H9 (cell line): ENCODE data around the gene VAMP3. TPM values are rescaled to one million over a fixed set of nuclear protein-coding genes. Genes with fewer than 3 reads are reported as not detected.

Experiments
- DNase-seq: peaks from one replicate; pipeline ENCODE4 v3.0.0-alpha.2; 2017
- H2AFZ ChIP-seq: one replicate; pipeline ENCODE4 v1.6.1; 2013; ENCODE audit warnings: mild to moderate bottlenecking, low read length, control low read depth, moderate library complexity
- H2AK5ac ChIP-seq: 2 replicates; pipeline ENCODE4 v1.6.1; 2013; ENCODE audit warnings: low read length, control low read depth, mixed read lengths; ENCODE audit not compliant: insufficient read length
- H2BK120ac ChIP-seq: one replicate; pipeline ENCODE4 v1.6.1; 2013; ENCODE audit warnings: low read depth, mild to moderate bottlenecking, low read length, control low read depth, inconsistent platforms; ENCODE audit not compliant: poor library complexity, severe bottlenecking
- H2BK12ac ChIP-seq: 2 replicates; pipeline ENCODE4 v1.6.1; 2013; ENCODE audit warnings: low read length, control low read depth, mixed read lengths, low read depth; ENCODE audit not compliant: insufficient read length
- H2BK15ac ChIP-seq: 2 replicates; pipeline ENCODE4 v1.6.1; 2013; ENCODE audit warnings: low read depth, low read length, control low read depth
- H2BK20ac ChIP-seq: one replicate; pipeline ENCODE4 v1.6.1; 2013; ENCODE audit warnings: low read depth, mild to moderate bottlenecking, low read length, control low read depth, inconsistent platforms; ENCODE audit not compliant: poor library complexity, severe bottlenecking
- H2BK5ac ChIP-seq: 2 replicates; pipeline ENCODE4 v1.6.1; 2013; ENCODE audit warnings: low read length, control low read depth, mixed read lengths; ENCODE audit not compliant: insufficient read length
- H3K14ac ChIP-seq: 2 replicates; pipeline ENCODE4 v1.6.1; 2013; ENCODE audit warnings: low read length, control low read depth; ENCODE audit not compliant: insufficient read depth
- H3K18ac ChIP-seq: 2 replicates; pipeline ENCODE4 v1.6.1; 2013; ENCODE audit warnings: low read depth, mild to moderate bottlenecking, mixed read lengths, low read length, control low read depth; ENCODE audit not compliant: insufficient read length
- H3K23ac ChIP-seq: 2 replicates; pipeline ENCODE4 v1.6.1; 2013; ENCODE audit warnings: low read length, control low read depth, mixed read lengths, low read depth; ENCODE audit not compliant: insufficient read length
- H3K23me2 ChIP-seq: 2 replicates; pipeline ENCODE4 v1.6.1; 2013; ENCODE audit warnings: low read depth, mild to moderate bottlenecking, mixed read lengths, low read length, control low read depth; ENCODE audit not compliant: insufficient read length, poor library complexity, severe bottlenecking
- H3K27ac ChIP-seq: 2 replicates; pipeline ENCODE4 v1.5.1; 2013; ENCODE audit warnings: low read length, control low read depth, mixed read lengths, low read depth; ENCODE audit not compliant: insufficient read length
- H3K27me3 ChIP-seq: 2 replicates; pipeline ENCODE4 v1.6.1; 2013; ENCODE audit warnings: low read length, control low read depth, inconsistent platforms; ENCODE audit not compliant: insufficient read depth
- H3K4ac ChIP-seq: 2 replicates; pipeline ENCODE4 v1.6.1; 2013; ENCODE audit warnings: low read depth, mild to moderate bottlenecking, control low read depth, inconsistent platforms, low read length, moderate library complexity
- H3K4me1 ChIP-seq: 2 replicates; pipeline ENCODE4 v1.6.1; 2013; ENCODE audit warnings: low read length, control low read depth, inconsistent platforms; ENCODE audit not compliant: insufficient read depth
- H3K4me2 ChIP-seq: 2 replicates; pipeline ENCODE4 v1.6.1; 2013; ENCODE audit warnings: low read length, control low read depth, mixed read lengths; ENCODE audit not compliant: insufficient read length, insufficient read depth
- H3K56ac ChIP-seq: 2 replicates; pipeline ENCODE4 v1.6.1; 2013; ENCODE audit warnings: low read depth, mild to moderate bottlenecking, mixed read lengths, low read length, control low read depth; ENCODE audit not compliant: insufficient read length
- H3K79me1 ChIP-seq: 2 replicates; pipeline ENCODE4 v1.6.1; 2013; ENCODE audit warnings: low read depth, mild to moderate bottlenecking, moderate library complexity, low read length, control low read depth, inconsistent platforms; ENCODE audit not compliant: insufficient read depth, poor library complexity, severe bottlenecking
- H3K79me2 ChIP-seq: 2 replicates; pipeline ENCODE4 v1.6.1; 2013; ENCODE audit warnings: low read length, control low read depth, inconsistent platforms; ENCODE audit not compliant: insufficient read depth
- H3K9ac ChIP-seq: 2 replicates; pipeline ENCODE4 v1.6.1; 2013; ENCODE audit warnings: low read length, control low read depth, mixed read lengths; ENCODE audit not compliant: insufficient read length; ENCODE audit errors: extremely low read depth
- H3K9me3 ChIP-seq: one replicate; pipeline ENCODE4 v1.6.1; 2013; ENCODE audit warnings: low read depth, low read length, inconsistent platforms; ENCODE audit not compliant: control insufficient read depth
- H3T11ph ChIP-seq: one replicate; pipeline ENCODE4 v1.6.1; 2013; ENCODE audit warnings: mild to moderate bottlenecking, low read length, control low read depth, inconsistent platforms
- H4K20me1 ChIP-seq: one replicate; pipeline ENCODE4 v1.6.1; 2013; ENCODE audit not compliant: control insufficient read depth, insufficient read length, insufficient read depth
- H4K5ac ChIP-seq: 2 replicates; pipeline ENCODE4 v1.6.1; 2013; ENCODE audit warnings: low read depth, mild to moderate bottlenecking, mixed read lengths, low read length, control low read depth; ENCODE audit not compliant: insufficient read length
- H4K8ac ChIP-seq: replicated peaks from 2 replicates; pipeline ENCODE4 v1.6.1; 2013; ENCODE audit warnings: low read length, control low read depth, mixed read lengths, low read depth; ENCODE audit not compliant: insufficient read length
- H4K91ac ChIP-seq: 2 replicates; pipeline ENCODE4 v1.6.1; 2013; ENCODE audit warnings: low read depth, mild to moderate bottlenecking, moderate library complexity, mixed read lengths, low read length, control low read depth; ENCODE audit not compliant: insufficient read length
- H3K27ac Mint-ChIP-seq, 3 experiments: 2 replicates in 2 of 3; 3 replicates in 1 of 3; pipeline ENCODE4 v1.8.0; 2020 to 2021; ENCODE audit warnings: mixed read lengths in 3 of 3, mild to moderate bottlenecking in 1 of 3, moderate library complexity in 1 of 3
- H3K27me3 Mint-ChIP-seq: 2 replicates; pipeline ENCODE4 v1.8.0; 2021; ENCODE audit warnings: low read depth, mild to moderate bottlenecking, moderate library complexity, mixed read lengths
- H3K36me3 Mint-ChIP-seq, 3 experiments: 2 replicates in 2 of 3; 3 replicates in 1 of 3; pipeline ENCODE4 v1.8.0; 2020 to 2021; ENCODE audit warnings: low read depth in 3 of 3, mixed read lengths in 3 of 3; ENCODE audit not compliant: insufficient read depth in 1 of 3
- H3K4me1 Mint-ChIP-seq, 2 experiments: 2 replicates each; pipeline ENCODE4 v1.8.0; 2020; ENCODE audit warnings: mixed read lengths in 2 of 2
- H3K4me3 Mint-ChIP-seq, 2 experiments: 2 replicates in 1 of 2; 3 replicates in 1 of 2; pipeline ENCODE4 v1.8.0; 2020 to 2021; ENCODE audit warnings: mild to moderate bottlenecking in 2 of 2, mixed read lengths in 2 of 2, moderate library complexity in 1 of 2
- H3K9me3 Mint-ChIP-seq, 2 experiments: 2 replicates in 1 of 2; 3 replicates in 1 of 2; pipeline ENCODE4 v1.8.0; 2020; ENCODE audit warnings: mild to moderate bottlenecking in 2 of 2, mixed read lengths in 2 of 2, moderate library complexity in 1 of 2
- CTCF ChIP-seq: fragments of 200-600 bp; sonication (generic); conservative IDR thresholded peaks from 3 replicates; pipeline ENCODE4 v1.8.0; 2021; ENCODE audit warnings: antibody characterized with exemption, mild to moderate bottlenecking
- WGBS: extraction: QIAGEN DNeasy Blood & Tissue Kit; methylation state at CpG from one replicate; pipeline ENCODE4 v1.1.7; 2013; ENCODE audit warnings: missing lambda C conversion rate, low lambda C conversion rate, mixed read lengths; ENCODE audit not compliant: insufficient read length; ENCODE audit errors: extremely low coverage; 5-methylcytosine and 5-hydroxymethylcytosine counted together
- total RNA-seq: library from RNA; stranded (reverse); gene quantifications from 2 replicates; pipeline ENCODE4 v1.2.1, GENCODE V29; 2021

VAMP3 gene
- total RNA-seq, 1 experiment from 2014 or later = 42.9 TPM

GRCh38 chr1:7813677-7814373 is 42.7 kb downstream of the VAMP3 start:
- Histone ChIP-seq H3K9ac (no peak overlapping the region), H3K4ac (no peak overlapping the region), H4K5ac (no peak overlapping the region), H3K27me3 (no peaks in the 10 kb centered on the region), H3K23ac (no peak overlapping the region), H3K4me2 (no peak overlapping the region), H3K56ac (no peak overlapping the region), H4K8ac (no peak overlapping the region), H2BK20ac (no peak overlapping the region), H2BK5ac (no peak overlapping the region), H3T11ph (no peak overlapping the region), H3K79me1 (no peaks in the 10 kb centered on the region), H2AK5ac (no peak overlapping the region), H2BK120ac (no peak overlapping the region), H3K23me2 (no peaks in the 10 kb centered on the region), H3K9me3 (peaks cover 11% of the 10 kb centered on the region), H3K18ac (no peak overlapping the region), H3K27ac (no peak overlapping the region), H3K79me2 (no peaks in the 10 kb centered on the region), H3K4me1 (no peaks in the 10 kb centered on the region), H2BK15ac (no peak overlapping the region), H4K91ac (no peak overlapping the region), H3K14ac (no peak overlapping the region), H2BK12ac (no peak overlapping the region), H2AFZ (no peak overlapping the region), H4K20me1 (no peaks in the 10 kb centered on the region)
- WGBS = no CpG with 5 or more reads among the region's 3 CpGs
- peaks cover 30 to 33% (median 32%) of the 10 kb centered on the region in 3 experiments for H3K36me3 Mint-ChIP-seq
- H3K4me3 Mint-ChIP-seq = no peak overlapping the region
- H3K27ac Mint-ChIP-seq = no peak overlapping the region
- H3K9me3 Mint-ChIP-seq = peaks cover 17 to 19% of the 10 kb centered on the region in 2 experiments
- no peak for DNase-seq
- no peaks in the 10 kb centered on the region for H3K4me1 Mint-ChIP-seq
- no peaks in the 10 kb centered on the region; the same call in 1 of the 2 replicates for H3K27me3 Mint-ChIP-seq
- no peak for TF ChIP-seq CTCF
